GM23338 (cell line): ENCODE data around the gene MYO1E. TPM values are rescaled to one million over a fixed set of nuclear protein-coding genes. Genes with fewer than 3 reads are reported as not detected.

Source experiments
- ATAC-seq: fragments of 200-7000 bp; cut with Tn5 transposase; 3 replicates; pipeline ENCODE4 v1.9.1; 2020
- DNase-seq: peaks from one replicate; pipeline ENCODE4 v3.0.0-alpha.2; 2015; ENCODE audit warnings: low spot score
- H2AFZ ChIP-seq: fragments of 200-600 bp; sonication (generic); 2 replicates; pipeline ENCODE4 v1.8.0; 2016; ENCODE audit warnings: antibody characterized with exemption, mild to moderate bottlenecking, moderate library complexity
- H3F3A ChIP-seq: fragments of 200-600 bp; sonication (generic); replicated peaks from 2 replicates; pipeline ENCODE4 v1.8.0; 2017; ENCODE audit warnings: antibody characterized with exemption, mixed run types, low read depth
- H3K27ac ChIP-seq: fragments of 200-600 bp; sonication (generic); 2 replicates; pipeline ENCODE4 v1.6.1; 2016; ENCODE audit warnings: low read depth
- H3K27me3 ChIP-seq: fragments of 200-600 bp; sonication (generic); 2 replicates; pipeline ENCODE4 v1.8.0; 2016; ENCODE audit warnings: mild to moderate bottlenecking, mixed run types, moderate library complexity; ENCODE audit not compliant: insufficient read depth
- H3K36me3 ChIP-seq: fragments of 200-600 bp; sonication (generic); 2 replicates; pipeline ENCODE4 v1.8.0; 2016; ENCODE audit warnings: mild to moderate bottlenecking; ENCODE audit not compliant: insufficient read depth
- H3K4me1 ChIP-seq: fragments of 200-600 bp; sonication (generic); 2 replicates; pipeline ENCODE4 v1.8.0; 2016; ENCODE audit warnings: mild to moderate bottlenecking, moderate library complexity; ENCODE audit not compliant: insufficient read depth
- H3K4me2 ChIP-seq: fragments of 200-600 bp; sonication (generic); 2 replicates; pipeline ENCODE4 v1.7.1; 2017; ENCODE audit warnings: mixed run types
- H3K4me3 ChIP-seq: fragments of 200-600 bp; sonication (generic); 2 replicates; pipeline ENCODE4 v1.6.1; 2016; ENCODE audit warnings: mixed run types
- H3K79me2 ChIP-seq: fragments of 200-600 bp; sonication (generic); replicated peaks from 2 replicates; pipeline ENCODE4 v1.8.0; 2017; ENCODE audit warnings: mild to moderate bottlenecking; ENCODE audit not compliant: insufficient read depth
- H3K9me2 ChIP-seq: fragments of 200-600 bp; sonication (generic); 2 replicates; pipeline ENCODE4 v1.8.0; 2017; ENCODE audit not compliant: insufficient read depth
- H4K20me1 ChIP-seq: fragments of 200-600 bp; sonication (generic); replicated peaks from 2 replicates; pipeline ENCODE4 v1.8.0; 2017; ENCODE audit warnings: mild to moderate bottlenecking; ENCODE audit not compliant: insufficient read depth
- H3K27ac Mint-ChIP-seq: 2 replicates; pipeline ENCODE4 v1.8.0; 2020; ENCODE audit warnings: inconsistent platforms, mild to moderate bottlenecking, moderate library complexity, mixed read lengths
- H3K27me3 Mint-ChIP-seq: 3 replicates; pipeline ENCODE4 v1.8.0; 2022; ENCODE audit warnings: low read depth, mild to moderate bottlenecking, moderate library complexity, mixed read lengths, inconsistent platforms; ENCODE audit not compliant: insufficient read depth, poor library complexity
- H3K36me3 Mint-ChIP-seq: 3 replicates; pipeline ENCODE4 v1.8.0; 2021; ENCODE audit warnings: low read depth, mild to moderate bottlenecking, inconsistent platforms, moderate library complexity, mixed read lengths
- H3K4me1 Mint-ChIP-seq: 3 replicates; pipeline ENCODE4 v1.8.0; 2020; ENCODE audit warnings: mild to moderate bottlenecking, inconsistent platforms, mixed read lengths
- H3K4me3 Mint-ChIP-seq: 3 replicates; pipeline ENCODE4 v1.8.0; 2021; ENCODE audit warnings: moderate library complexity, mild to moderate bottlenecking, inconsistent platforms, mixed read lengths
- H3K9me3 Mint-ChIP-seq: 3 replicates; pipeline ENCODE4 v1.8.0; 2020; ENCODE audit warnings: moderate library complexity, mild to moderate bottlenecking, inconsistent platforms, mixed read lengths
- CREB1 ChIP-seq: fragments of 250-450 bp; sonication (Bioruptor Pico); IDR thresholded peaks from 2 replicates; pipeline ENCODE4 v1.5.0; 2020; ENCODE audit warnings: low read depth, mild to moderate bottlenecking, moderate library complexity
- EZH2 ChIP-seq: fragments of 200-600 bp; sonication (generic); IDR thresholded peaks from one replicate; pipeline ENCODE4 v1.8.0; 2017; ENCODE audit warnings: antibody characterized with exemption, mild to moderate bottlenecking, low read depth; ENCODE audit not compliant: unreplicated experiment
- EZH2phosphoT487 ChIP-seq: fragments of 200-600 bp; sonication (generic); IDR thresholded peaks from one replicate; pipeline ENCODE4 v1.8.1; 2018; ENCODE audit warnings: antibody characterized with exemption; ENCODE audit not compliant: unreplicated experiment
- JUNB ChIP-seq: IDR thresholded peaks from one replicate; pipeline ENCODE4 v1.6.1; 2016; ENCODE audit warnings: antibody characterized with exemption; ENCODE audit not compliant: unreplicated experiment
- NANOG ChIP-seq: IDR thresholded peaks from 2 replicates; pipeline ENCODE4 v1.6.1; 2016; ENCODE audit warnings: antibody characterized with exemption, borderline replicate concordance
- POLR2AphosphoS5 ChIP-seq: IDR thresholded peaks from 2 replicates; pipeline ENCODE4 v1.6.1; 2016; ENCODE audit warnings: antibody characterized with exemption, low read depth
- STAT1 ChIP-seq: IDR thresholded peaks from one replicate; pipeline ENCODE4 v1.6.1; 2016; ENCODE audit warnings: antibody characterized with exemption; ENCODE audit not compliant: unreplicated experiment
- ZNF114 ChIP-seq: fragments of 250-450 bp; sonication (Bioruptor Pico); IDR thresholded peaks from 2 replicates; pipeline ENCODE4 v1.5.0; 2020; ENCODE audit warnings: mild to moderate bottlenecking, moderate library complexity
- ZNF331 ChIP-seq: fragments of 250-450 bp; sonication (Bioruptor Pico); IDR thresholded peaks from 2 replicates; pipeline ENCODE4 v1.5.0; 2020; ENCODE audit warnings: low read depth, mild to moderate bottlenecking, moderate library complexity
- ZNF462 ChIP-seq: fragments of 250-450 bp; sonication (Bioruptor Pico); IDR thresholded peaks from 2 replicates; pipeline ENCODE4 v1.5.0; 2020; ENCODE audit warnings: mild to moderate bottlenecking, moderate library complexity
- polyA plus RNA-seq: library from polyadenylated mRNA; unstranded; fragments of >200 nt; fragmentation: Nextera tagmentation; extraction: Ambion mirVana; gene quantifications from 2 replicates; pipeline ENCODE4 v1.2.1, GENCODE V29; 2016
- total RNA-seq: library from RNA; depleted of rRNA; stranded (reverse); fragments of >200 nt; shearing (Covaris generic); gene quantifications from 2 replicates; pipeline ENCODE4 v1.2.3, GENCODE V29; 2014
- TF ChIP-seq, protein P1 (sequence below): IDR thresholded peaks from one replicate; pipeline ENCODE4 v1.6.1; 2018; ENCODE audit warnings: antibody characterized with exemption; ENCODE audit not compliant: unreplicated experiment
- TF ChIP-seq, protein P2 (sequence below), 2 experiments: fragments of 200-600 bp in 1 of 2; sonication (generic) in 1 of 2; conservative IDR thresholded peaks; 2 replicates each; pipeline versions ENCODE4 v1.5.1 to v1.6.1; 2016 to 2017; ENCODE audit warnings: antibody characterized with exemption in 2 of 2, low read depth in 2 of 2, mild to moderate bottlenecking in 2 of 2, moderate library complexity in 1 of 2
- TF ChIP-seq, protein P3 (sequence below): IDR thresholded peaks from 2 replicates; pipeline ENCODE4 v1.6.1; 2016; ENCODE audit warnings: antibody characterized with exemption

Gene MYO1E
- total and polyA plus RNA-seq, 2 experiments from 2014 or later: 68.3 to 131 TPM

- H4K20me1 ChIP-seq: peaks cover 9% of the 10 kb centered on the region
- no peak for DNase-seq
- Mint-ChIP-seq H3K4me3 (no peak overlapping the region), H3K27me3 (peaks cover 10% of the 10 kb centered on the region), H3K27ac (no peak overlapping the region), H3K9me3 (no peaks in the 10 kb centered on the region), H3K4me1 (peaks cover 16% of the 10 kb centered on the region; the same call in 2 of the 3 replicates), H3K36me3 (no peaks in the 10 kb centered on the region)
- H3K9me2 ChIP-seq: no peaks in the 10 kb centered on the region
- H3K27me3 ChIP-seq: no peaks in the 10 kb centered on the region
- no peak for ATAC-seq
- TF ChIP-seq POLR2AphosphoS5 (no peak), STAT1 (no peak), EZH2 (no peak), JUNB (no peak), EZH2phosphoT487 (no peak), ZNF114 (no peak), ZNF331 (CRISPR knock-in tag) (no peak), ZNF462 (CRISPR knock-in tag) (no peak), CREB1 (no peak), NANOG (no peak)
- TF ChIP-seq, protein P1, sequence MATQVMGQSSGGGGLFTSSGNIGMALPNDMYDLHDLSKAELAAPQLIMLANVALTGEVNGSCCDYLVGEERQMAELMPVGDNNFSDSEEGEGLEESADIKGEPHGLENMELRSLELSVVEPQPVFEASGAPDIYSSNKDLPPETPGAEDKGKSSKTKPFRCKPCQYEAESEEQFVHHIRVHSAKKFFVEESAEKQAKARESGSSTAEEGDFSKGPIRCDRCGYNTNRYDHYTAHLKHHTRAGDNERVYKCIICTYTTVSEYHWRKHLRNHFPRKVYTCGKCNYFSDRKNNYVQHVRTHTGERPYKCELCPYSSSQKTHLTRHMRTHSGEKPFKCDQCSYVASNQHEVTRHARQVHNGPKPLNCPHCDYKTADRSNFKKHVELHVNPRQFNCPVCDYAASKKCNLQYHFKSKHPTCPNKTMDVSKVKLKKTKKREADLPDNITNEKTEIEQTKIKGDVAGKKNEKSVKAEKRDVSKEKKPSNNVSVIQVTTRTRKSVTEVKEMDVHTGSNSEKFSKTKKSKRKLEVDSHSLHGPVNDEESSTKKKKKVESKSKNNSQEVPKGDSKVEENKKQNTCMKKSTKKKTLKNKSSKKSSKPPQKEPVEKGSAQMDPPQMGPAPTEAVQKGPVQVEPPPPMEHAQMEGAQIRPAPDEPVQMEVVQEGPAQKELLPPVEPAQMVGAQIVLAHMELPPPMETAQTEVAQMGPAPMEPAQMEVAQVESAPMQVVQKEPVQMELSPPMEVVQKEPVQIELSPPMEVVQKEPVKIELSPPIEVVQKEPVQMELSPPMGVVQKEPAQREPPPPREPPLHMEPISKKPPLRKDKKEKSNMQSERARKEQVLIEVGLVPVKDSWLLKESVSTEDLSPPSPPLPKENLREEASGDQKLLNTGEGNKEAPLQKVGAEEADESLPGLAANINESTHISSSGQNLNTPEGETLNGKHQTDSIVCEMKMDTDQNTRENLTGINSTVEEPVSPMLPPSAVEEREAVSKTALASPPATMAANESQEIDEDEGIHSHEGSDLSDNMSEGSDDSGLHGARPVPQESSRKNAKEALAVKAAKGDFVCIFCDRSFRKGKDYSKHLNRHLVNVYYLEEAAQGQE: no peak
- TF ChIP-seq, protein P2, sequence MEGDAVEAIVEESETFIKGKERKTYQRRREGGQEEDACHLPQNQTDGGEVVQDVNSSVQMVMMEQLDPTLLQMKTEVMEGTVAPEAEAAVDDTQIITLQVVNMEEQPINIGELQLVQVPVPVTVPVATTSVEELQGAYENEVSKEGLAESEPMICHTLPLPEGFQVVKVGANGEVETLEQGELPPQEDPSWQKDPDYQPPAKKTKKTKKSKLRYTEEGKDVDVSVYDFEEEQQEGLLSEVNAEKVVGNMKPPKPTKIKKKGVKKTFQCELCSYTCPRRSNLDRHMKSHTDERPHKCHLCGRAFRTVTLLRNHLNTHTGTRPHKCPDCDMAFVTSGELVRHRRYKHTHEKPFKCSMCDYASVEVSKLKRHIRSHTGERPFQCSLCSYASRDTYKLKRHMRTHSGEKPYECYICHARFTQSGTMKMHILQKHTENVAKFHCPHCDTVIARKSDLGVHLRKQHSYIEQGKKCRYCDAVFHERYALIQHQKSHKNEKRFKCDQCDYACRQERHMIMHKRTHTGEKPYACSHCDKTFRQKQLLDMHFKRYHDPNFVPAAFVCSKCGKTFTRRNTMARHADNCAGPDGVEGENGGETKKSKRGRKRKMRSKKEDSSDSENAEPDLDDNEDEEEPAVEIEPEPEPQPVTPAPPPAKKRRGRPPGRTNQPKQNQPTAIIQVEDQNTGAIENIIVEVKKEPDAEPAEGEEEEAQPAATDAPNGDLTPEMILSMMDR (conservative IDR thresholded peaks at IDR 0.05; ENCODE audit: low read depth in 2 of 2): no peak
- TF ChIP-seq, protein P3, sequence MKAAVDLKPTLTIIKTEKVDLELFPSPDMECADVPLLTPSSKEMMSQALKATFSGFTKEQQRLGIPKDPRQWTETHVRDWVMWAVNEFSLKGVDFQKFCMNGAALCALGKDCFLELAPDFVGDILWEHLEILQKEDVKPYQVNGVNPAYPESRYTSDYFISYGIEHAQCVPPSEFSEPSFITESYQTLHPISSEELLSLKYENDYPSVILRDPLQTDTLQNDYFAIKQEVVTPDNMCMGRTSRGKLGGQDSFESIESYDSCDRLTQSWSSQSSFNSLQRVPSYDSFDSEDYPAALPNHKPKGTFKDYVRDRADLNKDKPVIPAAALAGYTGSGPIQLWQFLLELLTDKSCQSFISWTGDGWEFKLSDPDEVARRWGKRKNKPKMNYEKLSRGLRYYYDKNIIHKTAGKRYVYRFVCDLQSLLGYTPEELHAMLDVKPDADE: no peak
- 0 out of 2 replicates have a peak, but pooled peaks cover 3% of the 10 kb centered on the region for H3F3A ChIP-seq
- H3K27ac ChIP-seq: no peak overlapping the region
- H3K79me2 ChIP-seq: peaks cover 70% of the 10 kb centered on the region
- no peaks in the 10 kb centered on the region for H3K36me3 ChIP-seq
- peaks cover 14% of the 10 kb centered on the region for H3K4me1 ChIP-seq
- no peak overlapping the region for H2AFZ ChIP-seq
- H3K4me2 ChIP-seq: no peak overlapping the region
- no peak overlapping the region for H3K4me3 ChIP-seq
Measured at GRCh38 chr15:59281699-59282098, 91.0 kb downstream of the MYO1E start.
